GM12891 (cell line): ENCODE data around the gene YTHDF2.

Experiments used
- POLR2A ChIP-seq: IDR thresholded peaks from 2 replicates; pipeline ENCODE4 v1.6.1; 2011; ENCODE audit warnings: low read depth, low read length, control low read depth
- POLR2AphosphoS5 ChIP-seq: IDR thresholded peaks from 2 replicates; pipeline ENCODE4 v1.6.1; 2011; ENCODE audit warnings: low read depth, low read length, control low read depth
- POU2F2 ChIP-seq: IDR thresholded peaks from 2 replicates; pipeline ENCODE4 v1.6.1; 2011; ENCODE audit warnings: low read depth, mild to moderate bottlenecking, control low read depth, low read length, moderate library complexity
- SPI1 ChIP-seq: IDR thresholded peaks from 2 replicates; pipeline ENCODE4 v1.6.1; 2011; ENCODE audit warnings: low read depth, low read length, control low read depth
- TAF1 ChIP-seq: IDR thresholded peaks from 2 replicates; pipeline ENCODE4 v1.6.1; 2011; ENCODE audit warnings: low read depth, low read length, control low read depth

- TF ChIP-seq POLR2AphosphoS5 (no peak), POLR2A (no peak), SPI1 (no peak), TAF1 (no peak), POU2F2 (no peak)
Measured at GRCh38 chr1:28801461-28801860, 64.7 kb downstream of the YTHDF2 start.
